Stimulated activated CD4-positive, alpha-beta T cell treated with anti-CD3 and anti-CD28 coated beads, Interleukin-4, amount 100 ng/mL, for 4 hours (primary cell): Measurements from ENCODE around the gene DLX1.
"Not testable (repeated sequence)": the region's sequence is repeated elsewhere in the genome, so short reads cannot be mapped to it uniquely, and the experiment has no call there.

ENCODE experiments used
- DNase-seq, 2 experiments: peaks; one replicate each; pipeline ENCODE4 v3.0.0-alpha.2; 2020

Gene DLX1

DNA sequence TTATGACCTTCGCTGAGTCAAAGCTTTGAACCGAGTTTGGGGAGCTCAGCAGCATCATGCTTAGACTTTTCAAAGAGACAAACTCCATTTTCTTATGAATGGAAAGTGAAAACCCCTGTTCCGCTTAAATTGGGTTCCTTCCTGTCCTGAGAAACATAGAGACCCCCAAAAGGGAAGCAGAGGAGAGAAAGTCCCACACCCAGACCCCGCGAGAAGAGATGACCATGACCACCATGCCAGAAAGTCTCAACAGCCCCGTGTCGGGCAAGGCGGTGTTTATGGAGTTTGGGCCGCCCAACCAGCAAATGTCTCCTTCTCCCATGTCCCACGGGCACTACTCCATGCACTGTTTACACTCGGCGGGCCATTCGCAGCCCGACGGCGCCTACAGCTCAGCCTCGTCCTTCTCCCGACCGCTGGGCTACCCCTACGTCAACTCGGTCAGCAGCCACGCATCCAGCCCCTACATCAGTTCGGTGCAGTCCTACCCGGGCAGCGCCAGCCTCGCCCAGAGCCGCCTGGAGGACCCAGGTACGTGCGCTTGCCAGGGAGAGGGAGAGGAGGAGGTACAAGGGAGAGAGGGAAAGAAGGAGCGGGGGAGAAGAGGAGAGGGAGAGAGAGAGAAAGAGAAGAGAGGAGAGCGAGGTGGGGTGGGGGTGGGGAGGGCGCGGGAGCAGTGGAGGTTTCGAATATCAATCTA lies at the start of gene DLX1:
TSS of gene DLX1 (plus strand) at position 48 of the 700 bp plus-strand sequence. CDS start at position 219, 171 bp downstream.
- DNase-seq: no peak

GRCh38 chr2:172038121-172038520 lies 47.2 kb upstream of the DLX1 start:
- no peak for DNase-seq

- no peak for DNase-seq
Measured at GRCh38 chr2:172038604-172039003, 46.7 kb upstream of the DLX1 start.

DNA sequence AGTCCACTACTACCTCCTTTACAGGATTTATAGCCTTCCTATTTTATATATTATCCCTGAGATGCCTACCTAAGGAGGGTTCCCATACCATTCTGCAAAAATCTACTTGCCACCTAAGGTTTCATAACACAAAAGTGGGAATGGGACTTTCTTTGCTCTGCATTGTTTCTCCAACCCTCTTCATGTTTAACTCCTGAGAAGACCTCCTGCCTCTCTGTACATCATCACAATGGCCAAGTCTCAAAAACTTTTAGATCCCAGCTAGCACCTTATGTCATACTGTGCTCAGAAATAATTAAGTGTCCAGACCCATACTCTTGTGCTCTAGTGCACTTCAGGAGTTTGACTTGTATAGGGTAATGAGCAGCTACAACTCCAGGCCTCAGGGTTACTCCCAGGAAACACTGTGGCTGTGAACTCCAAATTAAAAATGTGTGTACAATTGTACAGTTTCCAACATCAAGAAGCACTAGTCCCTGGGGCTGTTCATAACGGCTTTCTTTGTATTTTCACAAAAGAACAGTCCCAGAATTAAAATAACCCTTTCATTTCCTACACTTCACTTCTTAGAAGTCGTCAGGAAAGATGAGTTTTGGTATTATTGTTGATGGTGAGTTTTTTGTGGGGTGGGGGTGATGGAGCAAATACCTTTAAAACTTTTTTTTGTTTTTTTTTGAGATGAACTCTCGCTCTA lies 46.1 kb upstream of the DLX1 start:
- no peak for DNase-seq

DNA sequence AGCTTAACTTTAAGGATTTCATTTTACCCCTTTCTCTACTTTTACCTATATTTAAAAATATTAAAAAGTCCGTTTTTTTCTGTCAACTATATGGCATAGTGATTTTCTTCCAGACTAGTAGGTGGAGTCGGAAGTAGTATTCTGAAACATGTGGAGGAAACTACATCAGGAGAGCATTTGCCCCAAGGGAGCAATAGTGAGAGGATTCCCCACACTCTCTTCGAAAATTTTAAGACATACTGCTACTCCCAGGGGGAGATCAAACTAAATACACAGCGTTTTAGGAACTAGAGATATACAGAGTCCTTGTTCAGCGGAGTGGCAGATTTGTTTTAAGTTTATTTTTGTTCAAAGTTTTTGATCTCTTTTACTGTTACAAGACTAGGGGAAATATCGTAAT lies 45.0 kb upstream of the DLX1 start:
- DNase-seq: no peak

DNA sequence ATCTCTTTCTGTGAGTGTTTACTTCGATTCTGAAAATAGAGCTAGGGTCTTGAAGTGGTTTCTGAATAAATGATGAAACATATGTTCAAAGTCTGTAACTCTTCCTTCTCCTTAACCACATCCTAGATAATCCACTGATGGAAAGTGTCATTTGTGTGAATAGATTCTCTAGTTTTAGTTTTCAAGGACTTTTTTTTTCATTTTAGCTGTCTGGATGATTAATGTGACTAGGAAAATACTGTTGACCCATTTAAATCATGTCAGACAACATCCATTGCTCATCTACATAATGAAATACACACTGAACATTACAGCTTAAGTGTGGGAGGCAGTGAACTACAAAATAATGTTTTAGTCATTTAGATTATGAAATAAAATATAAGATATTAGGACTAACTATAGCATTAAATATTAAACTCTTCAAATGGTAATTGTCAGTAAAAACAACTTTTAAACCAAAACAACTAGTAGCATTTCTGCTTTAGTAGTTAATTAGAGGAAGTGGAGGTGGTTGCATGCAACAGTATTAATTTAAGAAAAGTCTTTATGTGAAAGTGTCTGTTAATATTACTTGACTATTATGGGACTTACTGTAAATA lies 39.1 kb upstream of the DLX1 start:
- DNase-seq: no peak

- no peak for DNase-seq
Measured at GRCh38 chr2:172046866-172047565, 38.3 kb upstream of the DLX1 start.

GRCh38 chr2:172047566-172048507 lies 37.5 kb upstream of the DLX1 start:
- no peak for DNase-seq

- DNase-seq: no peak
Measured at GRCh38 chr2:172048508-172049503, 36.5 kb upstream of the DLX1 start.

GRCh38 chr2:172049567-172050120 lies 35.7 kb upstream of the DLX1 start:
- no peak for DNase-seq

DNA sequence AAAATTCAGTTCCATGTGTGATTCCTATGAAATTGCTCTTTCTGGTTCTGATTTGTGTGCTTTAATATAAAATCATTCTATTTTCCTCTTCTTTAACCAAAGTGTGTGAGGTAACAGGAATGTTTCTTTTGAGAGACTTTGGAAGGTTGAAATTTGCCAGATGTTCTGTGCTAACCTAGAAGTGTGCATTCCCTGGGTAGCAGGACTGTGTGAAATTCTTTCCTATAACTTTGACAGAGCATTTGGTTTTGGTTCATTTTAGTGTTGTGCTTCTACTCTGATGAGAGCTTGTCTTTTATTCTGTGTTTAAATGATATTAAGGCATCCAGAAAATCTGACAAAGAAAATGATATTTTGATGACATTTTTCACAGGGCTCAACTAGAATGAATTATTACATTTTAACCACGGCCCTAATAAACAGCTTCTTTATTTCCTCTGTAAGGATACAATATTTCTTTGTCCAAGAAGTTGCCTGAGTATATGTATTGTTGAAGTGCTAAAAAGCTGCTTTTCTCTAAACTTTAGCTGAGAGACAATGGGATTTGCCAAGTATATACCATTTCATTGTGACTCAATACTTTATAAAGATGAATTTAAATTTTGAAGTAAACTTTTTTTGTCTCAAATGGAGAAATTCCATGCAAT lies 34.7 kb upstream of the DLX1 start:
- DNase-seq: no peak

DNA sequence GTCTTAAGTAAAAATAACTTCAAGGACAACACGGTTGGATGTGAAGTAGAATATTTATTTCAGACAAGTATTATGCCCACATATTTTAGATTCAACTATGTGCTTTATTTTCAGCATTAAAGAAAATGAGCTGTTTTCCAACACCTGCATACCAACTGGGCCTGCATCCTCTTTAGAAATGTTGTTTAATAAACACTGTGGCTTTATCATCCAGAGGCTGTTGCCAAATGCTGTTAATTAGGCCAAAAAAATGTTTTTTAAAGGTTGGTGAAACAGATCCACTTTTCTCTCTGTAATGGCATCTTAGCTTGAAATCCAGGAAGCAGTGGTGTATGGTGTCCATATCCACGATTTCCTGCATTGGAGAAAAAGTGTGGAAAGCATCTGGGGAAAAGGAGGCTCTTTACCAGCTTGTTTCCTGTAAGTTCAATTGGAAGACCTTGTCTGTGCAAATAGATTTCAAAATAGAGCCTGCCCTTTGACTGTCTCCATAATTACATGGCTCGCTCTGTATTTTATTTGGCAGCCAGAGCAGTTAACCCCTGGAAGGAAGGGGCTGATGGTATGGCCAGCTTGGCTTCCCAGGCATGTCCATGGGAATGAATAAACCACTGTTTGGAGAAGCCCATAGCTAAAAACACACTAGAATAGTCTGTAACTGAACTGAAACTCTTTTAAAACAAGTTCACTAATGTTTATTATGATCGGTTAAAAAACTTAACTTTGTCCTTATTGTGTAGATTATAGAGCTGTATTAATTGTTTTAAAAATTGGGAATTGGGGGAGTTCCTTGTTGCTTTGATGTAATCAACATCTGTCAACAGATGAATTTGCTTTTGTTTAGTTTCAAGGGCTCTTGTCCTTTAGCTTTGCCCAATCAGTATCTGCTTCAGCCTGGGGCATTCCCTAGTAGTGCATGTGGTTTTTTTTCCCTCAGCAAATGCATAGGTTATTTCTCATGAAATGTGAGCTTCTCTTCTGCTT lies 33.0 kb upstream of the DLX1 start:
- no peak for DNase-seq

DNA sequence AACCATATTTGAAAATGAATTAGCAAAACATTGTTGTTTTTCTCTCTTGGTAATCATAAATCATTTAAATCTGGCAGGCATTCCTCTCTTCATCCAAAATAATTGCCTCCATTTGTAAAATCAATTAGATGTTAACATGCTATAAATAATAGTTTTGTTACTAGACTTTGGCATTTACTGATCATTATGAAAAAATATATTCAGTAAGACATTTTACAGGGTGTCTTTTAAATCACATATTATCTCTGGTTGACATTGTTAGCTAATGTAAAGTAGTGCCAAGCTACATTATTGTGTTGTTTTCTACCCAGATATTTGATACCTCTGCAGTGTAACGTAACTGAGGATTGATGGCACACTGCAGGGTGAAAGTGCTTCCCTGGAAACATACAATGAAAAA lies 31.8 kb upstream of the DLX1 start:
- no peak for DNase-seq

- DNase-seq: no peak
Measured at GRCh38 chr2:172056293-172056692, 29.0 kb upstream of the DLX1 start.

DNA sequence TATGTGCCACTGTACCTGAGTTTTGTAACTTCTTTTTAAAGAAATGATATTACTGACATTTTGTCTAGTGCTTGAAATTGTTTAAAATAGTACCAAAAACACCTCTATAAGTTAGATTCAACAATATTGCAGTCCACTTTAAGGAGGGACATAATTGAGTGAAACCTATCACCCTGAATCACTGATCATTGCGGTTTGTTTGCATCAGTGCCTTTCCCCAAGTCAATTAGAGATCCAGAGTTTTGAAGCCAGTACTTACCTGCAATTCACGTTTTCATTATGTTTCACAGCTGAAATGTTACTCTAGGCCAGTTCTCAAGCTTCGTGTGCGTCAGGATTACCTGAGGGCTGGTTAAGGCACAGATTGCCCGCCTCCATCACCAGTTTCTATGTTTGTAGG lies 26.6 kb upstream of the DLX1 start:
- DNase-seq: no peak

DNA sequence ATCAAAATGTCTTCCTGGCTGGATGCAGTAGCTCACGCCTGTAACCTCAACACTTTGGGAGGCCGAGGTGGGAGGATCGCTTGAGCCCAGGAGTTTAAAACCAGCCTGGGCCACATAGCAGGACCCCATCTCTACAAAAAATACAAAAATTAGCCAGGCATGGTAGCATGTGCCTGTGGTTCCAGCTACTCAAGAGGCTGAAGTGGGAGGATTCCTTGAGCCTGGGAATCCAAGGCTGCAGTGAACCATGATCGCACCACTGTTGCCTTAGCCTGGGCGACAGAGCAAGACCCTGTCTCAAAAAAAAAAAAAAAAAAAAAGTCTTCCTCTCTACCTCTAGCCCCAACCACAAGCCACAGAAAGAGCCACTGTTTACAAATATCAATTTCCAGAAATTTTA lies 25.2 kb upstream of the DLX1 start:
- not testable (repeated sequence) for DNase-seq

DNA sequence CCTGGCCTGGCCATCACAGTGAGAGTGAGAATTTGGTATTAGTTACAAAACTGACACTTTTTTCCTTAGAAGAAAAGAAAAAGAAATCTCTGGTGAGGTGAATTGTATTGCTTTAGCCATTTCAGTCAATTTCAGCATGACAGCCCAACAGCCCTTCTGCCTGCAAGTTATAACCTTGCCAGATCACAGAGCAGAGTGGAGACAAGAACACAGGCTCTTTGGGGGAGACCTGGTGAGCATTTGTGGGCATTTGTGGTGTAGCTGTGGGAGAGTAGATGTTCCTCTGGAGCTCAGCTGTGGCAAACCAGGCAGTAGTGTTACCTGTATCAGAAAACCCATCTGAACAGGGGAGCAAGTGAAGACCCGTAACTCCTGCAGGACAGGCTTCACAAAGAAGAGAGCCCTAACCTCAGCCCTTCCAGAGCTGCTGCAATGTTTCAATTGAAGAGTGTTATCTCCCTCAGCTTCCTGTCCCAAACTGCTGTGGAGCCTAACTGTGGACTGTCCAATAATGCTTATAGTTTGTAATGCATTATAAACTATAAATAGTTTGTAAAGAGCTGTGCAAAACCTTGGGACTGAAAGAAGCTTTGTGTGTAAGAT lies 22.8 kb upstream of the DLX1 start:
- no peak for DNase-seq

DNA sequence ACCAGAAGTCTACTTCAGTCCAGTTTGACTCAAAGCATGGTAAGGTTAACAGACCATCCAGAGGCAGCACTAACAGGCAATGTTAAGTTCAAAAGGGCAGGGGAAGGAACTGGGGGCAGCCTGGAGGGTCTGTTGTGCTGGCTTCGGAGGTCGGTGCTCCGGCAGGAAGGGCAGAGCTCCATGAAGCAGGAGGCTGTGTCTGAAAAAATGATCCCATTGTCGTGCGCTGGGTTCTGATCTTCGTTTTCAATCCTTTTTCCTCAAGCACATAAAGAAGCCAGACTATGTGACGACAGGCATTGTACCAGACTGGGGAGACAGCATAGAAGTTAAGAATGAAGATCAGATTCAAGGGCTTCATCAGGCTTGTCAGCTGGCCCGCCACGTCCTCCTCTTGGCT lies 21.9 kb upstream of the DLX1 start:
- DNase-seq: no peak

GRCh38 chr2:172065111-172065510 lies 20.2 kb upstream of the DLX1 start:
- DNase-seq: no peak
